ENCODE measurements around the gene CAVIN3. TPM values are rescaled to one million over a fixed set of nuclear protein-coding genes. Genes with fewer than 3 reads are reported as not detected.

CAVIN3 gene
- total and polyA plus RNA-seq, 9 of the 15 experiments (the other 6 are each of a cell fraction or from before 2014, with no cell fraction given): 0.13 TPM; not detected in 8

DNA sequence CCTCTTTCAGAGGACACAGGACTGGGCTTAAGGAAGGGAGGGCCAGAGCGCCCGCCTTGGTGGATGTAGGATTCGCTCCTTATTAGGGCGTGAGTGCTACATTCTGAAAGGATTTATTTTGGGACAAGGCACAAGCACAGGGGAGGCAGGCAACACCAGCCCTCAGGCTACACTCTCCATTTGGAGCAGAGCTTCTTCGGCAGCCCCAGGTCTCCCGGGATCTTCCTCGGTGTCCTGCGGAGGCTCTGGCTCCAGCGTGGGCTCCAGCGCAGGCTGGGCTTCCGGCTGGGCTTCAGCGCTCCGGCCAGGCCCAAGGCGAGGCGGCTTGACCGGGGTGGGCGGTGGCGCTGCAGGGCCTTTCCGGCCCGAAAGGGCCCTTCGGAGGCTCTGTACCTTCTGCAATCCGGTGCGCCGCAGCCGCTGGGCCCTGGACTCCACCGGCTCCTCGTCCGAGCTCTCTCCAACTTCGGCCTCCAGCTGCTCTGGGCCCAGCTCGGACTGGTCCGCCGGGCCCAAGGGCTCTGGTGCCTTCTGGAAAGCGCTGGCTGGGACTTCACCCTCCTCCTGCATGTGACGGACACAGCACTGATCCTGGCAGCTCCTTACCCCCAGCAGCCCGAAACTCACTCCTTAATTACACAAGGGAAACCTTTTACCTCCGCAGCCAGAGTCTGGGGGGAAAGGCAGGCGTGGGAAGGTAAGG, 1.1 kb downstream of the CAVIN3 start:
- TF ChIP-seq SRF (CRISPR knock-in tag; IDR thresholded peaks at IDR 0.05) (peak in 1 of 2 experiments; percentile 43; a peak in 1 of 4 replicates), RBM39 (optimal IDR thresholded peaks at IDR 0.05; ENCODE audit: low read depth, low read length) (no peak), JUND (IDR thresholded peaks at IDR 0.05; ENCODE audit: borderline replicate concordance, low read depth, low read length) (no peak), JUND (tag; IDR thresholded peaks at IDR 0.05; ENCODE audit: borderline replicate concordance, low read depth, low read length) (no peak)
- TF ChIP-seq, protein P1, sequence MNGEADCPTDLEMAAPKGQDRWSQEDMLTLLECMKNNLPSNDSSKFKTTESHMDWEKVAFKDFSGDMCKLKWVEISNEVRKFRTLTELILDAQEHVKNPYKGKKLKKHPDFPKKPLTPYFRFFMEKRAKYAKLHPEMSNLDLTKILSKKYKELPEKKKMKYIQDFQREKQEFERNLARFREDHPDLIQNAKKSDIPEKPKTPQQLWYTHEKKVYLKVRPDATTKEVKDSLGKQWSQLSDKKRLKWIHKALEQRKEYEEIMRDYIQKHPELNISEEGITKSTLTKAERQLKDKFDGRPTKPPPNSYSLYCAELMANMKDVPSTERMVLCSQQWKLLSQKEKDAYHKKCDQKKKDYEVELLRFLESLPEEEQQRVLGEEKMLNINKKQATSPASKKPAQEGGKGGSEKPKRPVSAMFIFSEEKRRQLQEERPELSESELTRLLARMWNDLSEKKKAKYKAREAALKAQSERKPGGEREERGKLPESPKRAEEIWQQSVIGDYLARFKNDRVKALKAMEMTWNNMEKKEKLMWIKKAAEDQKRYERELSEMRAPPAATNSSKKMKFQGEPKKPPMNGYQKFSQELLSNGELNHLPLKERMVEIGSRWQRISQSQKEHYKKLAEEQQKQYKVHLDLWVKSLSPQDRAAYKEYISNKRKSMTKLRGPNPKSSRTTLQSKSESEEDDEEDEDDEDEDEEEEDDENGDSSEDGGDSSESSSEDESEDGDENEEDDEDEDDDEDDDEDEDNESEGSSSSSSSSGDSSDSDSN (IDR thresholded peaks at IDR 0.05; ENCODE audit: borderline replicate concordance in 1 of 2, low read depth in 2 of 2, low read length in 2 of 2): peak; percentile 62 to 74; a peak in 2 of 4 replicates
- 16% methylated on average over 28 of the region's 37 CpGs for WGBS (ENCODE audit: insufficient coverage, low coverage, missing lambda C conversion rate)
- Histone ChIP-seq H3K9me1 (ENCODE audit: control insufficient read depth, insufficient read depth, low read length) (no peaks in the 10 kb centered on the region), H3K27ac (ENCODE audit: extremely low read depth, low read depth, low read length) (no peak overlapping the region), H3K27me3 (ENCODE audit: control insufficient read depth in 2 of 2, insufficient read depth in 2 of 2, low read length in 2 of 2) (peaks cover 23 to 46% of the 10 kb centered on the region in 2 experiments; a peak in 4 of 5 replicates), H3K4me1 (replicated peaks in 1 of 2; ENCODE audit: control insufficient read depth in 2 of 2, insufficient read depth in 2 of 2, low read length in 2 of 2) (peaks cover 3 to 19% of the 10 kb centered on the region in 2 experiments; a peak in 4 of 5 replicates), H3K79me2 (ENCODE audit: control insufficient read depth, insufficient read depth, low read length) (no peaks in the 10 kb centered on the region), H3K9ac (ENCODE audit: insufficient read depth in 1 of 2, low read depth in 2 of 2, low read length in 2 of 2) (no peak overlapping the region), H3K4me3 (no peak overlapping the region), H2AFZ (ENCODE audit: low read depth, low read length) (peak overlapping the region; percentile 10), H4K20me1 (replicated peaks; ENCODE audit: control insufficient read depth, insufficient read depth, low read length) (no peaks in the 10 kb centered on the region), H3K9me3 (replicated peaks; ENCODE audit: control insufficient read depth, insufficient read depth, low read depth, low read length) (no peaks in the 10 kb centered on the region), H3K4me2 (ENCODE audit: insufficient read depth, low read length) (no peak overlapping the region), H3K36me3 (ENCODE audit: control insufficient read depth, insufficient read depth, low read length) (no peaks in the 10 kb centered on the region)
- intact Hi-C loops (cut with micrococcal nuclease): no loop called here
- ATAC-seq (peak; percentile 56), DNase-seq (ENCODE audit: extremely low read depth in 1 of 4, low spot score in 3 of 4) (no peak), FAIRE-seq (no peak)
- CTCF ChIA-PET (ENCODE audit: low intra/inter-chr PET ratio): no interaction called here
- POLR2A ChIA-PET: no interaction called here
- BruUV-seq (replicated peaks): no TSS peak
- in situ Hi-C loops (cut with MboI): no loop called here

All from K562 (cell line).